Measurements from ENCODE around the gene BLTP2.
A peak's percentile ranks its signal among the peaks of the same experiment; 100 is the strongest.

The BLTP2 gene

DNA sequence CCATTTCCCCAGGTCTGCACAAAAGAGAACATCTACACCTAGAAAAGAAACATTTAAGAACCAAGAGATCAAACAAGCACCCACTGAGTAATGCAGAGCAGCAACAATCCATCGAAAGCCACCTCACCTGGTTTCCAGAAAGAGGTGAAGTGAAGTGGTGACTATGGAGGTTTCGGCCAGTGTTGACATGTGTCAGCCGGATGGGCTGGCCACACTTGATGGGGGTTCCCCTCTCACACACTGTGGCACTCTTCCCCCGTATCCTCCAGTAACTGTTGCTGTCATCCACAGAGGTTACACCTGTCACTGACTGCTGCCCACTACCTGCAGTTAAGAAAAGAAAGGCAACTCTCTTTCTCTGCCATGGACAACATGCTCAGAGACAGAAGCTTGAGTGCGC, 10.2 kb upstream of the BLTP2 start:
- peak in 1 of 10 donors; percentile 29 for DNase-seq
- intact Hi-C loops (cut with DNase I): no loop called here

DNA sequence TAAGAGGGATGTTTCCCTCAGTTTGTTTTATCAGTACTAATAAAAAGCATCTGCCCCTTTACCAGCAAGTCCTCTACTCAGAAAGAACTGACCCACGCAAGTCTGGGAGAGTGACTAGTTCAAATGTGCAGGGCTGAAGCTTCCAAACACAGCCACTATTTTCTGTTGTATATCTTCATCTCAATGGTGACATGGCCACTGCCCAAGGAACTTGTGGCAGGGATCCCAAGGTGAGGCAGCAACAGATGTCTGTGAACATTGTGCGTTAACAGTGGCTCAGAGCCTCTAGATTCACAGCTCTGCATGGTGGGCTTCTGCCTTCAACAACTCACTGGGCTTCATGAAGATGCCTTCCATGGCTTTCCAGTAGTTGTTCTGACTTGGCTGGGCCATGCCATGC, 3.7 kb upstream of the BLTP2 start:
- intact Hi-C loops (cut with DNase I): loop anchor here (10.0 kb wide), 1 partner anchor 66 kb away; the partner anchor contains the start of genes PROCA1, RAB34 and RPL23A

DNA sequence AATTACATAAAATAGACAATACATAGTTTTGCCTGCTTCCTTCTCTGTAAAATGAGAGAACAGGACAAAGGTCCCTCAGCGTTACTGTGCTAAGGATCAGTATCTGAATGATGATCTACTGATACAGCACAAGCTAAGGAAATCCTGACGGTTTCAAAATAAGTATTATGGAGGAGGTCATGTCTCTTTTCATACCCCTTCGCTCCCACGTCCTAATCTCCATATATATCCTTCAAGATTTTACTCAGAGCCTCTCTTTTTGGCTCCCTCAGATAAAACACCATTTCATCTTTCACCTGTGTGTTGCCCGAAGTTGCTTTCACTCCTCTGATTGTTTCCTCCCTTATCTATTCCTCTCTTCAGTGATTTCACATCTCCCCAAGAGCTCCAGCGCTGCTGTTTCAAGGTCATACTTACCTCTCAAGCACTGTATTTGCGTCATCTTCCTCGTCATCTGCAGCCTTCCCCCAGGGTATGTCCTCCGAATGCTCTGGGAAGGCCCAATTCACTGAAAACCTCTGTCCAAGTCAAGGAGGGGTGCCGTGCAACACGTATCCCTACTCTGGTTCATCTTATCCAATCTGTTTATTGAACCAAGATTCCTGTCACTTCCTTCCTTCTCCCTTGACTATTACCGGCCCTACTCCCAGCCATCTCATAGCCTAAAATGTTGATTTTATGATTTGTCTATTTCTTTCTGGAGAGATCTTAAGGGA, 1.2 kb upstream of the BLTP2 start:
- intact Hi-C loops (cut with DNase I): loop anchor here (10.0 kb wide), 1 partner anchor 69 kb away; the partner anchor contains the start of genes PROCA1, RAB34 and RPL23A
- no peak for DNase-seq

More for the DNA sequence above, 3.7 kb upstream of the BLTP2 start:
- DNase-seq: peak in 1 of 10 donors; percentile 29

DNA sequence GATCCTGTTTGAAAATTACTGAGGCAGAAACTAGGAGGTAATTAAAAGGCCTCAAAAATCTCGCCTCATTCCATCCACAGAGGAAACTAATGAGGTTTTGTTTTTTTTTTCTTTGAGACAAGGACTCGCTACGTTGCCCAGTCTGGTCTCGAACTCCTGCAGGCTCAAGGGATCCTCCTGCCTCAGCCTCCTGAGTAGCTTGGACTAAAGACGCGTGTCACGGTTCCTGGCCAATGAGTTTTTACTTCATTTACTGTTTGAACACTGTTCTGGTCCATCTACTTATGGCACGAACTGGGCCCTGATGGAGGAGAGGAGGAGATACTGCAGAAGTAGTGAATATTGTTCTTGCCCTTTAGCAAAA, 600 bp upstream of the BLTP2 start:
- DNase-seq: no peak
- intact Hi-C loops (cut with DNase I): loop anchor here (1.0 to 10.0 kb wide), 2 partner anchors 17 to 69 kb away; partner anchors contain the start of genes PROCA1, RAB34, RPL23A and SUPT6H

DNA sequence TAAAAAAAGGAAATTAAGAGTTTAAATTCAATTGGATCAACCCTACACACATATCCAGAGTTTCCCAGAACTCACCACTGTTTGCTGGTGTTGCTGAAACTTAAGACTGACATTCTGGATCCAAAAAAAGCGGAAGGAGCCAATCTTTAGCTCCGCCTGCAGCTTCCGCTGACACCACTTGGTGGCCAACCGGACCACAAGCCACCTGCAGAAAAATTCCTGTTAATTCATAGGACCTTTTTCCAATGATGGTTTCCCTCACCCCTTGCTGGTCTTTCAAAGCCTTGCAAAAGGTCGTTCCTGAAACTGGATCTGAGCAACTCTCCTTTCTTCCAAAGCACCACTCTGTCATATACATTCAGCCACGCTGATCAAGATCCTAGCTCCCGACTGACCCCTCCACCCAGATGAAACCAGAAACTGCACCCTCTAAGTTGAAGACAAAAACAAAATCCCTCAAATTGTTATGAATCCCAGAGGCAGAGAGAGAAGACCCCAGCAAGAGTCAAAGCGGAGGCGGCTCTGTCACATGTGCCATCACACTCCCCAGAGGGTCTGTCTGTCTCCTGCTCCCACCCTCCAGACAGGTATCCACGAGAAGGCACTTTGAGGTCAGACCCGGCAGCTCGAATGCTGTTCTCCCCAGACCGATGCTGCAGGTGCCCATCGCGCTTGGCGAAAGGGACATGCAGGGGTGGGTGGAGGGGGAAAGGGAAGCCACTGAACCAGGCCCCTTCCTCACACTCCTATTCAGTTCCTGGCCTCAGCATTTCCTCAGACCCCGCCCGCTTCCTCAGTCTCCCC, 773 bp downstream of the BLTP2 start:
- intact Hi-C loops (cut with DNase I): loop anchor here (10.0 kb wide), 1 partner anchor 71 kb away; the partner anchor contains the start of genes PROCA1, RAB34 and RPL23A
- DNase-seq: peak in 3 of 10 donors; percentile 19 to 79 (median 58)

DNA sequence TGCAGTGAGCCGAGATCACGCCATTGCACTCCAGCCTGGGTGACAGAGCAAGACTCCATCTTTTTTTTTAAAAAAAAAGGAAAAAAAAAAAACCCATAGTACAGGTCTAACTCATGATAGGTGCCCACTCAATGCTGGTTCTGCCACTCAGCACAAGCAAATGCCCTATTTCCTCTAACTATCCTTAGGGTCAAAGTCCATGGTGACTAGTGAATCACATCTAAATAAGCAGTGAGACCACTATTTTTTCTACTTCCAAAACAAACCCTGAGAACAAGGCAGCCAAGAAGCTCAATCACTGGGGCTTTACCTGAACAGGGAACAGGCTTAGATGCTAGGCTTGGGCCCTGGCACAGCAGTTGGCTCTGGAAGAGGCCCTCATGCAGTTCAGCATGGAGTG, 3.4 kb downstream of the BLTP2 start:
- DNase-seq: no peak
- intact Hi-C loops (cut with DNase I): loop anchor here (10.0 kb wide), 1 partner anchor 73 kb away; the partner anchor contains the start of genes PROCA1, RAB34 and RPL23A

DNA sequence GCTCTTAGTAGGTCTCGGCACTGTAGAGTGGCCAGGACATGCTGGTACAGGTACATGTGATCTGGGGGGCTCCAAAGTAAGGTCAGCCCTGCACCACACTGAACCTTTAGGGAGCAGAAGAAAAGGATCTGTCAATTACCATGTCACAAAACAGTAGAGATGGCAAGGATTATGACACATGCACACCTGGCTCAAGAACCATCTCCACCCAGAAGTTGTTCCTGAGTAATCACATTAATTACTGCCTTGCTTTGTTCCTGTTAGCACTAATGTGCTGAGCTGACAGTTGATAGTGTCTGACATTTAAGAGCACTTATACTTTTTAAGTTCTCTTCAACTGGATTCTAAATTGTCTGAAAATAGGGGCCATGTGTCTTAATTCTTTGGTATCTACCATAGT, 9.5 kb downstream of the BLTP2 start:
- intact Hi-C loops (cut with DNase I): no loop called here
- no peak for DNase-seq

DNA sequence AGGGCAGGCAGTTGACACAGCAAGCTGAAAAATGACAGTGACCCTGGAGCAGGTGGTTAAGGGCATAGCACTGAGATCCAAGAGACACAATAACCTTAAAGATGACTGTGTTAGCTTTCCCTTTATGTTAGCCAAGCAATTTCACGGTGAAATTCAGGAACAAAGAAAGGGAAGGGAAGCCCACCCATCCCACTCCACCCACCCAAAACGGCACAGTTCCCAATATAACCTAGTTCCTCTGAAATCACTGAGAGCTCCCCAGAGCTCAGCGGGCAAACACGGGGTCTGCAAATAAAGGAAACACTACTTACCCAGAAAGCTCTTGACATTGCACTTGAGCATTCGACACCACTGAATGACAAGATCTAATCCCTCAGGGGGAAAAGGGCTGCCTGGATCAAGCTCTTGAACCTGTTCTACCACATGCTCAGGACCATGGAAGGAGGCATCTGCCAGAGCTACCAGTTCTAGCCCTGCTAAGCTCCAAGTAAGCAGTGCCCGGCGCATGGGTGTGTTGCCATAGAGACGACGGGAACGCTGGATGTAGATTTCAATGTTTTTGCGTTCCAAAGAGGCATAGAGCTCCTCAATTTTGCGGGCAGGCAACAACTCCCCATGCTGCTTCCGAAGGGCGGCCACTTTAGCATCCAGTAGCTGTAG, 10.6 kb downstream of the BLTP2 start:
- DNase-seq: peak in 1 of 10 donors; percentile 69
- intact Hi-C loops (cut with DNase I): no loop called here

DNA sequence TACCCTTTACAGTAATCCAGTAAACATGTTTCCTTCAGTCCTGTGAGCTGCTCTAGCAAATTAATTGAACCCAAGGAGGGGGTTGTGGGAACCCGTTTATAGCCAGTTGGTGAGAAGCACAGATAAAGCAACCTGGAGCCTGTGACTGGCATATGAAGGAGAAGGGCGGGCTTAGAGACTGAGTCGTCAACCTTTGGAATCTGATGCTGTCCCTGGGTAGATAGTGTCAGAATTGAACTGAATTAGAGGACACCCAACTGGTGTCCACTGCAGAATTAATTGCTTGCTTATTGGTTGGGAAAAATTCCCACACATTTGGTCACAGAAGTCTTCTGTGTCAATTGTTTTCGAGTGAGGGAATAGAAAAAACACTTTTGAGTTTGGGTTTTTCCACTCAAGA, 18.1 kb downstream of the BLTP2 start:
- intact Hi-C loops (cut with DNase I): no loop called here
- DNase-seq: no peak

DNA sequence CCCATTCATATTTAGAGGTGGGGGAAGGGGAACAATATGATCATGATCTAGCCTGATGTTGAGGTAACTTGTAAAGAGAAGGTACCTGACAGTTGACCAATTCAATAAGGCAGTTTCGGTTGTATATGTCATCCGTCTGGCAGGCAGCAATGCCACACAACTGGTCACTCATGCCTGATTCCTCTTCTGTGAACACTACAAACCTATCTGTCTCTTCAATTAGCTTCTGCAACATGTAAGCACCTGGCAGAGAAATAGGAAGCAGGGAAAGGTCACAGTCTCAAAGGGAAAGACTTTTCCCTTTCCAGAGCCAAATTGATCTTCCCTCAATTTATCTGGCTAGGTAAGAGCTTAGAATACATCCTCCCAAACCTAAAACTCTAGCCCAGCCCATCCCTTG, 20.8 kb downstream of the BLTP2 start:
- no peak for DNase-seq
- intact Hi-C loops (cut with DNase I): no loop called here

DNA sequence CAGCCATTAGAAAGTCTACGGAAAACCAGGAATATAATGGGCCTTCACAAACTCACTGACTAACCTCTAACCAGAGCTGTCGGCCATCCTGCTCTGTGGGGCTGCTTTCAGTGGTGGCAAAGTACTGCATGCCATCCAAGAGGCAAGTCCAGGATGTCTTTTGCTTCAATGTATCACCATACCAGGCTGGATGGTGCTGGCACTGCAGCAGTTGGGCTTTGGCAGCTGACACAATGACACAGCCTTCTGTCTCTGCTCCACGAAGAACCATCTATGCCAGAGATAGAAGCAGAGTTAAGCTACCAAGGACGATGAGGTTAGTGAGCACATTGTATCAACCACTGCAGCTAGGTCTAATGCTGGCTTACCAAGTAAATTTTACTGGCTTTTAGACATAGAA, 21.3 kb downstream of the BLTP2 start:
- DNase-seq: peak in 1 of 10 donors; percentile 65

DNA sequence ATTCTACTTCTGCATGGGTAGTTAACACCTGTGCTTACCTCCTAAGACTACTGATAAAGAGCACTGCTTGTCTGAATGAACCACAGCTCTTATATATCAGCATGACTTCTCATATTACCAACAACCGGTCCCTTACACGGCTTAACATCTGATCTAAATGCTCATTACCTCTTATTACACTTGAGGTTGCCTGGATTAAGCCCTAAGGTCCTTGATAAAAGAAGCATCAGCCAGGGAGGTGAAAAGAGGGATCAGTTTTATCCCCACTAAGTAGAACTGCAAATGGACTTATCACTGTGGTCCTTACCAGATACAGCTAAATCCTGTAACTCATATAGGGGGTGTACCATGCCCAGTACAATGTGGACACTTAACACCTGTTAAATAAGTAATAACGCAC, 22.8 kb downstream of the BLTP2 start:
- intact Hi-C loops (cut with DNase I): no loop called here
- DNase-seq: no peak

More for the DNA sequence above, 21.3 kb downstream of the BLTP2 start:
- intact Hi-C loops (cut with DNase I): no loop called here

DNA sequence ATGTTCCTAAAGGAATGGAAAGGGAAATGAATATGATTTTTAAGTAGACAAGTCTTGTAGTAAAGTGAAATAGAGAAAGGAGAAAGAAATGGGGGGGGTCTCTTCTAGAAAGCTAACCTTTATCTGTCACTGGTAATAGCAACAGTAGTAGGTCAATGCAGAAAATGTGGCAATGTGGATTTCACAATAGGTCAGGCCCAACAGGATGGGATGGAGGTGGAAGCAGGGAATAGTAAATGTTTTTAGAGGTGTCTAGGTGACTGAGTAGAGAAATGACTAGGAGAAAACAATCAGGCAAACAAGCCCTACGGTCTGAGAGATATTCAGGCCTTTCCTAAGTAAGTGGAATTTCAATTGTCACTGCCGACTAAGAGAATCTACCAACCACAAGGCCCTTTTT, 24.9 kb downstream of the BLTP2 start:
- intact Hi-C loops (cut with DNase I): no loop called here
- no peak for DNase-seq

DNA sequence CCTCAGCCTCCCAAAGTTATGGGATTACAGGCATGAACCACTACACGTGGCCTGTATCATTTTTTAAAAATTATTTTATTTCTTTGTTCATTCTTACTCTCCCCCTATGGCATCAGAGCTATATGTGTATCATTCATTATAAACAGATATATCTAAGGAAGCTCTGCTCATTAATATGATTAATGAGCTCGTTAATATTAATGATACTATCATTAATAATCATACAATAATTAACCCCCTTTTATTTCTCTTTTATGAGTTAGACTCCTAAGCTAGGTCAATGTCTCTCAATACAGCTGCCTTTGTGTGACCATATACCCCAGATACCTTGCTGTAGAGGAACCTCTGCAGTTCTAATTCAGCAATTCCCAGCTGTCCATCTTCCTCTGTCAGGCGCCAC, 26.5 kb downstream of the BLTP2 start:
- intact Hi-C loops (cut with DNase I): no loop called here
- no peak for DNase-seq

DNA sequence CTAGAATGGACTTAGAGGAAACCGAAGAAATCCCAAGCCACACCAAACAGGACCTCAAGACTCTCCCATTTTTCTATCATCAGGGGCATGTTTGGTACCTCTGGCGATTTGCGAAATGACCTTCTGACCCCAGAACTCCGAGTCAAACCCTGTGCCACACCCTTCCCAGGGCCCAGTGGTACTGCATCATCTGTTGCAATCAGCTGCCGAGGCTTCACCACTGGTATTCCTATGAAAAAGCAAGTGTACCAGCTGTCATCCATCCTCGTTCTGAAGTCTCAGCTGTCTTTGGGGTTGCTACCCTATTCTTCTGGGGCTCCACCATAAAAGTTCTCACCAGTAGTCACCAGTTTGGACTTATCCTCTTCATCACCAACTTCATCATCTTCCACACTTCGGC, 28.7 kb downstream of the BLTP2 start:
- DNase-seq: no peak
- intact Hi-C loops (cut with DNase I): no loop called here

DNA sequence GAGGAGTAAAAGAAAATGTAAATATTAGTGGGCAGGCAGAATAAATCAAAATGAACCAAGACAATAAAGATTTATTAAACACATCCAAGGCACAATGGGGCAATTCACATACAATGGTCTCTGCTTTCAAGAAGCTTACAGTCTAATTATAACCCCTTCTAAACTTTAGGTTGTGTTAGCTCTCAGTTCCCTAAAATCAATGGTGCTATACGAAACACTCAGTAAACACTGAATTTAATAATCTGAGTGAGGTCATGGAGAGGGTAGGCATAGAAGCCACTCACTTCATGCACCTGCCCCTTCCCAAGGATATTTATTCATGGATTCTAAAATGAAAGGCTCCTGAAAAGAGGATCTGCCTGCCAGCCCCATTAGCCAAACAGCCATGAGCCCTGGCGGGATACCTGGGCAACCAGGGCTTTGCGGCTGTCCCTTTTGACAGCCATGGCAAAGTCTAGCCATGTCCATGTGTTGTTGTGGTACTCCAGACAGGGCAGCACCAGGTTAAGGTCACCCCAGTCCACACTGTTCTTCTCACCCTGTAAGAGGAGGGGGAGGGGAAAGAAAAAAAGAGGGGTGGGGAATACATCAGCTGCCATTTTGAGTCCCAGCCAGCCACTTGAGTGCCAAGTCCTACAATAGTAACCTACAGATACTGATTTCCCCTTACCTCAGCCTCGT, 29.6 kb downstream of the BLTP2 start:
- DNase-seq: no peak
- intact Hi-C loops (cut with DNase I): no loop called here

DNA sequence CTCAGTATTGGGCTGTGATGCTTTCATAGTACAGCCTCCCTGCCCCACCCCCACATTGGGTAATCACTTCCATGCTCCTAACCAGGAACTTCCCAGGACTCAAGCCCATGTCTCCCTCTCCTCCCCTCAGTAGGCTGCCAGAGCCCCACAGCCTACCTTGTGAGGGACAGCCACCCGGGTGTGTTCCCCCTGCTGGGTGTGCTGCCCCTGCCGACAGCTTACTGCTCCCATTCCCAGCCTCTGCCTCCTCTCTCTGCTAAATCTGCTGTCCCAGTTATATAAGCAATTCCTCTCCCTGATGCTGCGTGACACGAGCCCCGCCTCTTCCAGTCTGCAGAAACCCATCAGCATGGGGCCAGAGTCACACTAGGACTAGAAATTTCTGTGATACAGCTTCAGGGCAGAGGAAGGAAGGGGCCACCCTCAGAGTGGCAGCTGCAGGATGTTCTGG, 31.0 kb downstream of the BLTP2 start, which contains the start of gene RSKR:
Gene RSKR, minus strand, starts transcription at position 255 of the 451 bp plus-strand sequence. Its CDS starts 24 bp downstream, at position 231.
- peak in 8 of 10 donors; percentile 53 to 95 (median 68) for DNase-seq
- intact Hi-C loops (cut with DNase I): loop anchor here (1.0 to 2.0 kb wide), 2 partner anchors 66 to 119 kb away; no protein-coding TSS in a partner anchor

DNA sequence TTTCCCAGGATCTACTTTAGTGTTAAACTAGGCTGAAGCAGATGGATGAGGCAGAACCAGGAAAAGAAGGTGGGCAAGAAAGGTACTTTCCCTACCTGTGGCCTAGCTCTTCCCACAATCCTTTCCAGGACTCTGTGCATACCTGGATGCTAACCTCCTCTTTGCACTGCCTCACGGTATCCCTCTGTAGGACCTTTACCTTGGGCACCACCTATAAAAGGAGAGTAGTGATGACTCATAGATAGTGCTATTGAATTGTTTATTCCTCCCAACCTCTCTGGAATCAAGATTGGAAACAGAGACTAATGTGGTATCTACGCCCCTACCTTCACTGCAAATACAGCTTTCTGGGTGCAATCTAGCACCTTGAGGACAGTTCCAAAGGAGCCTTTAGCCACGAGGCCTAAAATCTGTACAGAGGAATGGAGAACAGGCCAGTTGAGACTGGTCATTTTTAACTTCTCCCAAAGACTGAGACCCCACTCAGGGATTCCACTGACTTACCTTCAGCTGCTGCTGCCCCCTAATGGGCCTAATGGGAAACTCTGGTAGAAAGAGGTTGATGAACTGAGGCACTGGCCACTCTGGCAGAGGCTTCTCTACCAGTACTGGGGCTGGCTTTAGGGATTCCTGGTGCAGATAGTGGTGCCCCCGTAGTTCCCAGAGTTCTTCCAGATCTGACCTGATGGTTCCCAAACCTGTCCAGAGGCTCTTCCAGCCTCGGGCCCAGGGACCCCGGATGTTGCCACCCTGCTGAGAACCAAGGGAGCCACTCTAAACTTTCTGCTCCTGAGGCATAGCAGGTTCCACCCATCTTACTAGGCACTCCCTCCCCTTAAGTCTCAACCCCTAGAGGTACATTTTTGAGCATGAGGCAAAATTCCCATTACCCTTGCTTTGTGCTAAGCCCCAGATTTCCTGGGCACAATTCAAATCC, 31.8 kb downstream of the BLTP2 start:
- peak in 3 of 10 donors; percentile 45 to 47 (median 45) for DNase-seq

DNA sequence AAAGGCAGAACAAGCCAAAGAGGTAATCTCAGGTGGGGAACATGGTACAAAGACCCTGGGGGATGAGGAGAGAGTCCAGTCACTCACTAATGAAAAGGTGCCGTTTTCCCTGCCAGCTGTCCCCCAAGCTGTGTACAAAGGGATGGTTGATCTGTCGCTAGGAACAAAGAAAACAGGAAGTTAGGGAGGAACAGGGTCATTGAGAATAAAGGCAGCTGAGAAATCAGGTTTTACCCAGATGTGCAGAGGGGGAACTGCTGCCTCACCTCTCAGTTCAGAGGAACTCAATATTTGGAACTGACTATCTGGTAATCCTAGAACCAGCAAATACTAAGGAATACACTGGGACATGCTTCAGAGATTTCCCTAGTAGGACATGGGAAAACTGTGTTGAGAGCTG, 32.4 kb downstream of the BLTP2 start:
- intact Hi-C loops (cut with DNase I): loop anchor here (2.0 kb wide), 1 partner anchor 118 kb away; no protein-coding TSS in a partner anchor
- DNase-seq: no peak

More for the DNA sequence above, 31.8 kb downstream of the BLTP2 start:
- intact Hi-C loops (cut with DNase I): loop anchor here (1.0 to 2.0 kb wide), 2 partner anchors 65 to 118 kb away; no protein-coding TSS in a partner anchor

Measured in posterior cingulate gyrus (tissue), 11 donors.